ENCODE data around the gene MORN1.

DNA sequence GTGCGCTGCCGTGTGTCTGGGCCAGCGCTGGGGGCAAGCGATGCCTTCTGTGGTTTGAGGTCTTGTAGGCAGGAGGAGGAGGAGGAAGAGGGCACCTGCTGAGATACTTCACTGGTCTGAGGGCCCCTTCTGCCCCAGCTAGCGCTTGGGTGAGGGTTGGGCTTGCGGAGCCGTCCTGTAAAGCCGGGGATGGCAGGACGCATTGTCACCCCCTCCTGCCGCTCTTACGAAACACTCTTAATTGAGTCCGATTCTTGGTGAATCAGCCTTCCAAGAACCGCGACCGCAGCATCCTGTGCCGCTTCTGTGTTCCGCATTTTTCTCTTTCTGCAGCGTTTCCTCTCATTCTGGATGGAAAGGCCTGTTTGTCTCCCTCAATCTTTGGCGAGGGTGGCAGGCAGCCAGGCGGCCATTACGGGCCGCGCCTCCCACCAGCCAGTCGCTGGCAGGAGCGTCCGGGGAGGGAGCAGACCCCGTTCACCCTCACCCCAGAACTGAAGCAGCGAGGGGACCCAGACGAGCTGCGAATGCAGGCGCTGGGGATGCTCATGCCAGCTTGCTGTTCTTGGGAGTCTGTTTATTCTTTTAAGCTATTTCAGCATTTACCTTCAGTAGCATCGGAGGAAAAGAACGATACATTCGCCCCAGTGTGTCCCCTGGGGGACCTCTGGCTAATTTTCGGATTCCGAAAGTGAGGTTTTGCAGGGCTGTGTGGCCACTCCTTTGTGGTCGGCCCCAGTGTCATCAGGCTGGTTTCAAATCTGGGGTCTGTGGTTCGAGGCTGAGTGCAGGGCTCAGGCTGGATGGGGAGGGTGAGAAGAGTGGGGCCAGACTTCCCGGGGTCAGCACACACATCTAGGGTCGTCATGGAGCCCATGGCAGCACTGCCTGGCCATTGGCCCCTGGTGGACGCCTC is 100.5 kb downstream of the MORN1 start:
- no peak for TF ChIP-seq EZH2 (IDR thresholded peaks at IDR 0.05; ENCODE audit: low read depth)
- TF ChIP-seq, protein P1, sequence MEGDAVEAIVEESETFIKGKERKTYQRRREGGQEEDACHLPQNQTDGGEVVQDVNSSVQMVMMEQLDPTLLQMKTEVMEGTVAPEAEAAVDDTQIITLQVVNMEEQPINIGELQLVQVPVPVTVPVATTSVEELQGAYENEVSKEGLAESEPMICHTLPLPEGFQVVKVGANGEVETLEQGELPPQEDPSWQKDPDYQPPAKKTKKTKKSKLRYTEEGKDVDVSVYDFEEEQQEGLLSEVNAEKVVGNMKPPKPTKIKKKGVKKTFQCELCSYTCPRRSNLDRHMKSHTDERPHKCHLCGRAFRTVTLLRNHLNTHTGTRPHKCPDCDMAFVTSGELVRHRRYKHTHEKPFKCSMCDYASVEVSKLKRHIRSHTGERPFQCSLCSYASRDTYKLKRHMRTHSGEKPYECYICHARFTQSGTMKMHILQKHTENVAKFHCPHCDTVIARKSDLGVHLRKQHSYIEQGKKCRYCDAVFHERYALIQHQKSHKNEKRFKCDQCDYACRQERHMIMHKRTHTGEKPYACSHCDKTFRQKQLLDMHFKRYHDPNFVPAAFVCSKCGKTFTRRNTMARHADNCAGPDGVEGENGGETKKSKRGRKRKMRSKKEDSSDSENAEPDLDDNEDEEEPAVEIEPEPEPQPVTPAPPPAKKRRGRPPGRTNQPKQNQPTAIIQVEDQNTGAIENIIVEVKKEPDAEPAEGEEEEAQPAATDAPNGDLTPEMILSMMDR (conservative IDR thresholded peaks at IDR 0.05) = no peak
